ENCODE data around the gene RAB27A. TPM values are rescaled to one million over a fixed set of nuclear protein-coding genes. Genes with fewer than 3 reads are reported as not detected.
A peak's percentile ranks its signal among the peaks of the same experiment; 100 is the strongest.

The RAB27A gene
- total and polyA plus RNA-seq, 2 of the 13 experiments (the other 11 are each of a cell fraction or from before 2014, with no cell fraction given): 3.4 to 8.1 TPM

DNA sequence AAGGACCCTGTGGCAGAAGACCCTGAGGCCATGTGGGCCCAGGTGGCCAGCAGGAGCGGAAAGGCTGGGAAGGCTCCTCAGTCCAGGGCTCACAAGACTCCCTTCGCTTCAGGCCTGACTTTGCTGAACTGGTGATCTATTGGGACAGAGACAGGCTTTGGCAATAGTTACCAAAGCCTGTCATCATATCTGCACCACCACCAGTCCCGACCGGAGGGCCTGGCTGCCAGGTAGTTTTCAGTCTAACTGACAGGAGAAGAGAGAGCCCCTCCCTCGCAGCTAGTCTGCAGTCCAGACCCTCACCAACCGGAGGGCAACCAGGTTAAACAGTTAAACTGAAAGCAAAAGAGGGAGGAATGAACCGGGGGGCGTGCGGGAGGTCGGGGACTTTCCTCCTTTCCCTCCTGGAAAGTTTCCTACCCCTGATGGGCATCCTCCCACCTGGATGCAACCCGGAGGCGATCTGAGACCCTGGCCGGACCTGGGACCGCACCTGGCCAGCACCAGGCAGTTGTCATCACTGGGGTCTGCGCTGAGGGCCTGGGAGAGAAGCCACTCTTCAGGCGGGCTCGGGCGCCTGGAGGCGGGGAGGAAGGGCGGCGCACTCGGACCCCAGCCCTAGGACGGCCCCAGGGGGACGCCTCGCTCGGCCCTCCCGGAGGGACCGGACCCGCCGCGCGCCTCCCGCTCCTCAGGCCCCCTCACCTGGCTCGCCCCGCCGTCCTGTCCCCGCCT is 435 bp downstream of the RAB27A start:
- ATAC-seq (peak; percentile 59), FAIRE-seq (no peak), DNase-seq (ENCODE audit: low spot score) (peak; percentile 21)
- peak overlapping the region; percentile 72 for H3K9ac ChIP-seq (ENCODE audit: insufficient read depth, low read depth, low read length)
- no peaks in the 10 kb centered on the region; a peak in 1 of 5 replicates for H3K27me3 ChIP-seq (ENCODE audit: control insufficient read depth in 1 of 2, insufficient read depth in 2 of 2, low read length in 2 of 2)
- H3K27ac ChIP-seq (ENCODE audit: extremely low read length, insufficient read depth, low read length): peak overlapping the region; percentile 62
- H4K20me1 ChIP-seq (ENCODE audit: insufficient read depth, low read length): no peaks in the 10 kb centered on the region
- intact Hi-C loops (cut with micrococcal nuclease; ENCODE audit: unreplicated experiment) (no loop called here), in situ Hi-C loops (cut with HindIII; ENCODE audit: extremely low pct_ligation_motif_present, low pct_unique_long_range_greater_than_20kb) (no loop called here)
- 6% methylated on average over 9 of the region's 37 CpGs for WGBS (ENCODE audit: low lambda C conversion rate)
- no peaks in the 10 kb centered on the region for H3K9me3 ChIP-seq (ENCODE audit: low read length)
- H3K79me2 ChIP-seq (ENCODE audit: insufficient read depth, low read length): no peaks in the 10 kb centered on the region
- no peaks in the 10 kb centered on the region for H3K36me3 ChIP-seq (replicated peaks in 1 of 2; ENCODE audit: control insufficient read depth in 1 of 2, insufficient read depth in 2 of 2, low read length in 2 of 2)
- H3K4me2 ChIP-seq (ENCODE audit: low read depth, low read length): peak overlapping the region; percentile 92
- POLR2A ChIA-PET: interaction anchor here (1.7 kb wide), 1 partner anchor 30 kb away, joined by 4 read pairs; the partner anchor contains the start of genes PIGB and PIGBOS1
- H2AFZ ChIP-seq (ENCODE audit: low read length): no peak overlapping the region
- H3K4me1 ChIP-seq (ENCODE audit: insufficient read depth, low read length): peaks cover 16% of the 10 kb centered on the region
- no TSS peak for BruUV-seq (replicated peaks)
- H3K4me3 ChIP-seq (replicated peaks in 1 of 3; ENCODE audit: insufficient read depth in 1 of 3, low read depth in 2 of 3, low read length in 3 of 3): peak overlapping the region; percentile 80 to 82 (median 81)
- CTCF ChIA-PET (ENCODE audit: low intra/inter-chr PET ratio, low total read pairs): interaction anchor here (1.1 to 3.6 kb wide), 2 partner anchors 68 to 71 kb away, joined by 3 to 66 read pairs; no protein-coding TSS in a partner anchor
- TF ChIP-seq CEBPB (IDR thresholded peaks at IDR 0.05; ENCODE audit: borderline replicate concordance, low read depth, low read length) (peak; percentile 58), SRSF4 (IDR thresholded peaks at IDR 0.05; ENCODE audit: low read depth, low read length, poor library complexity, severe bottlenecking) (no peak), NR2F6 (IDR thresholded peaks at IDR 0.05) (no peak), NR2F6 (CRISPR knock-in tag; IDR thresholded peaks at IDR 0.05) (no peak), ZZZ3 (CRISPR knock-in tag; IDR thresholded peaks at IDR 0.05; ENCODE audit: borderline replicate concordance) (no peak), GPN1 (CRISPR knock-in tag; IDR thresholded peaks at IDR 0.05; ENCODE audit: borderline replicate concordance) (no peak), GLI4 (CRISPR knock-in tag; IDR thresholded peaks at IDR 0.05; ENCODE audit: borderline replicate concordance) (0 out of 2 replicates have a peak, but pooled peaks have one; percentile 14), ZNF264 (CRISPR knock-in tag; IDR thresholded peaks at IDR 0.05) (no peak), DDIT3 (CRISPR knock-in tag; IDR thresholded peaks at IDR 0.05) (no peak), FUBP1 (CRISPR knock-in tag; IDR thresholded peaks at IDR 0.05; ENCODE audit: borderline replicate concordance) (no peak), SIN3A (IDR thresholded peaks at IDR 0.05; ENCODE audit: borderline replicate concordance, low read depth, low read length) (peak; percentile 28; the same call in 1 of the 2 replicates), HOXD1 (CRISPR knock-in tag; IDR thresholded peaks at IDR 0.05) (peak; percentile 18; the same call in 1 of the 2 replicates), LBX2 (CRISPR knock-in tag; IDR thresholded peaks at IDR 0.05; ENCODE audit: borderline replicate concordance) (no peak), ZFX (CRISPR knock-in tag; IDR thresholded peaks at IDR 0.05; ENCODE audit: low read depth) (no peak)
- TF ChIP-seq, protein P1, sequence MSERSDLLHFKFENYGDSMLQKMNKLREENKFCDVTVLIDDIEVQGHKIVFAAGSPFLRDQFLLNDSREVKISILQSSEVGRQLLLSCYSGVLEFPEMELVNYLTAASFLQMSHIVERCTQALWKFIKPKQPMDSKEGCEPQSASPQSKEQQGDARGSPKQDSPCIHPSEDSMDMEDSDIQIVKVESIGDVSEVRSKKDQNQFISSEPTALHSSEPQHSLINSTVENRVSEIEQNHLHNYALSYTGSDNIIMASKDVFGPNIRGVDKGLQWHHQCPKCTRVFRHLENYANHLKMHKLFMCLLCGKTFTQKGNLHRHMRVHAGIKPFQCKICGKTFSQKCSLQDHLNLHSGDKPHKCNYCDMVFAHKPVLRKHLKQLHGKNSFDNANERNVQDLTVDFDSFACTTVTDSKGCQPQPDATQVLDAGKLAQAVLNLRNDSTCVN (CRISPR knock-in tag; IDR thresholded peaks at IDR 0.05; ENCODE audit: borderline replicate concordance): no peak
- TF ChIP-seq, protein P2, sequence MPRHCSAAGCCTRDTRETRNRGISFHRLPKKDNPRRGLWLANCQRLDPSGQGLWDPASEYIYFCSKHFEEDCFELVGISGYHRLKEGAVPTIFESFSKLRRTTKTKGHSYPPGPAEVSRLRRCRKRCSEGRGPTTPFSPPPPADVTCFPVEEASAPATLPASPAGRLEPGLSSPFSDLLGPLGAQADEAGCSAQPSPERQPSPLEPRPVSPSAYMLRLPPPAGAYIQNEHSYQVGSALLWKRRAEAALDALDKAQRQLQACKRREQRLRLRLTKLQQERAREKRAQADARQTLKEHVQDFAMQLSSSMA (CRISPR knock-in tag; IDR thresholded peaks at IDR 0.05): no peak
